ENCODE measurements around the gene MMP28.
A peak's percentile ranks its signal among the peaks of the same experiment; 100 is the strongest.

Gene MMP28

DNA sequence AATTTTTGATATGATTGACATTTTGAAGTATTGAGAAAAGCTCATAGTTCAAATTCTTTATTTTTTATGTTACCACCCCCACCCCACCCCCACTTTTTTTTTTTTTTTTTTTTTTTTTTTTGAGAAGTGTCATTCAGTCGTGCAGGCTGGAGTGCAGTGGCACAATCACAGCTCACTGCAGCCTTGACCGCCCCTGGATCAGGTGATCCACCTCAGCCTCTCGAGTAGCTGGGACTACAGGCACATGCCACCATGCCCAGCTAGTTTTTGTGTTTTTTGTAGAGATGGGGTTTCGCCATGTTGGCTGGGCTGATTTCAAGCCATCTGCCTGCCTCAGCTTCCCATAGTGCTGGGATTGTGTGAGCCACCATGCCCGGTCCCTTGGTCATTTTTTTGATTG is 21.3 kb upstream of the MMP28 start:
- TF ChIP-seq ZNF384 (IDR thresholded peaks at IDR 0.05) (0 out of 2 replicates have a peak, but pooled peaks have one; percentile 10), FOXM1 (IDR thresholded peaks at IDR 0.05; ENCODE audit: borderline replicate concordance) (no peak)
- CTCF ChIA-PET, result interaction anchor here (0.6 to 2.5 kb wide), 2 partner anchors 53 to 60 kb away, joined by 4 to 15 read pairs; no protein-coding TSS in a partner anchor
- POLR2A ChIA-PET, result interaction anchor here (1.4 to 4.8 kb wide), 5 partner anchors 8 to 238 kb away, joined by 3 to 36 read pairs (median 4); partner anchors contain the start of genes PEX12 and TAF15
- DNase-seq (ENCODE audit: extremely low spot score), result no peak

DNA sequence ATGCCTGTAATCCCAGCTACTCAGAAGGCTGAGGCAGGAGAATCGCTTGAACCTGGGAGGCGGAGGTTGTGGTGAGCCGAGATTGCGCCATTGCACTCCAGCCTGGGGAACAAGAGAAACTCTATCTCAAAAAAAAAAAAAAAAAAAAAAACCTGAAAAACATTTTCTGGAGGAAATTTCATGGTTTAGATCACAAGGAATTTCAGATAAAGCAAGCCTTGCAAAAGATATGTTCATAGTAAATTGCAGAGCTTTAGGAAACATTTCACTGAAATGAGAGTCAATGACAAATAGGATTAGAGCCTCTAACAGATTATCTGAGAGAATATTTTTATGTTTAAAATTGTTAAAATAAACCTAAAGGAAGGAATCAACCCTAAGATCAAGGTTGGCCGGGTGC is 17.0 kb upstream of the MMP28 start:
- POLR2A ChIA-PET, result interaction anchor here (0.7 kb wide), 1 partner anchor 232 kb away, joined by 3 read pairs; no protein-coding TSS in a partner anchor
- DNase-seq (ENCODE audit: extremely low spot score), result no peak
- CTCF ChIA-PET, result interaction anchor here (2.5 kb wide), 1 partner anchor 49 kb away, joined by 12 read pairs; no protein-coding TSS in a partner anchor
- TF ChIP-seq FOXK2 (IDR thresholded peaks at IDR 0.05), result no peak
- no peak for TF ChIP-seq L3MBTL2 (conservative IDR thresholded peaks at IDR 0.05)
- TF ChIP-seq BHLHE40 (IDR thresholded peaks at IDR 0.05; ENCODE audit: borderline replicate concordance), result no peak
- TF ChIP-seq NFRKB (IDR thresholded peaks at IDR 0.05), result no peak
- no peak for TF ChIP-seq ARNT (IDR thresholded peaks at IDR 0.05)
- no peak for TF ChIP-seq FOXA1 (IDR thresholded peaks at IDR 0.05)
- TF ChIP-seq, protein P1, sequence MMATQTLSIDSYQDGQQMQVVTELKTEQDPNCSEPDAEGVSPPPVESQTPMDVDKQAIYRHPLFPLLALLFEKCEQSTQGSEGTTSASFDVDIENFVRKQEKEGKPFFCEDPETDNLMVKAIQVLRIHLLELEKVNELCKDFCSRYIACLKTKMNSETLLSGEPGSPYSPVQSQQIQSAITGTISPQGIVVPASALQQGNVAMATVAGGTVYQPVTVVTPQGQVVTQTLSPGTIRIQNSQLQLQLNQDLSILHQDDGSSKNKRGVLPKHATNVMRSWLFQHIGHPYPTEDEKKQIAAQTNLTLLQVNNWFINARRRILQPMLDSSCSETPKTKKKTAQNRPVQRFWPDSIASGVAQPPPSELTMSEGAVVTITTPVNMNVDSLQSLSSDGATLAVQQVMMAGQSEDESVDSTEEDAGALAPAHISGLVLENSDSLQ (IDR thresholded peaks at IDR 0.05), result no peak
- TF ChIP-seq HDGF (IDR thresholded peaks at IDR 0.05; ENCODE audit: borderline replicate concordance), result no peak
- TF ChIP-seq SUZ12 (IDR thresholded peaks at IDR 0.05), result no peak
- TF ChIP-seq CTBP1 (IDR thresholded peaks at IDR 0.05; ENCODE audit: borderline replicate concordance), result no peak
- no peak for TF ChIP-seq ZNF384 (IDR thresholded peaks at IDR 0.05)
- no peak for TF ChIP-seq LEF1 (IDR thresholded peaks at IDR 0.05; ENCODE audit: borderline replicate concordance)
- TF ChIP-seq SP1 (IDR thresholded peaks at IDR 0.05), result no peak

DNA sequence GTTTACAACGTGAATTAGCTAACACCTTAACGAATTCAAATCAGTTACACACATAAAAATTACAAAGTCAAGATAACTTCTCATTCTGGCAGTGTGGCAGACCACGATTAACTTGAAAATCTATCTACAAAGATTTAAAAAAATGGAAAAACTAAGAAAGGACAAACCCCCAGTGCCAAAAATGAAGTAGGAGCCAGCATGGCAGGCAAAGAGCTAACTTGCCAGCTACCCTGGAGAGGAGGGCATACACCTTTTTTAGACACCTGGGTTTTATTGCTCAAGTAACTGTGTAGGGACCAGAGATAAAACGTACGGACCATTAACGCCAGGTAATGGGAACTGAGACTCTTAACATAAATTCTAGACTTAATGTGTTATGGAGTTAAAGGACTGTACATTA is 16.3 kb upstream of the MMP28 start:
- CTCF ChIA-PET, result interaction anchor here (1.9 to 2.5 kb wide), 2 partner anchors 48 kb away, joined by 9 to 12 read pairs; no protein-coding TSS in a partner anchor
- DNase-seq (ENCODE audit: extremely low spot score), result no peak
- POLR2A ChIA-PET, result interaction anchor here (0.7 to 4.7 kb wide), 4 partner anchors 37 to 647 kb away, joined by 3 to 104 read pairs (median 3); no protein-coding TSS in a partner anchor
- TF ChIP-seq ELF4 (IDR thresholded peaks at IDR 0.05) (no peak), CTBP1 (IDR thresholded peaks at IDR 0.05; ENCODE audit: borderline replicate concordance) (no peak), NFRKB (IDR thresholded peaks at IDR 0.05) (no peak), TARDBP (IDR thresholded peaks at IDR 0.05) (no peak), L3MBTL2 (conservative IDR thresholded peaks at IDR 0.05) (no peak)
- TF ChIP-seq, protein P1 (IDR thresholded peaks at IDR 0.05), result no peak

DNA sequence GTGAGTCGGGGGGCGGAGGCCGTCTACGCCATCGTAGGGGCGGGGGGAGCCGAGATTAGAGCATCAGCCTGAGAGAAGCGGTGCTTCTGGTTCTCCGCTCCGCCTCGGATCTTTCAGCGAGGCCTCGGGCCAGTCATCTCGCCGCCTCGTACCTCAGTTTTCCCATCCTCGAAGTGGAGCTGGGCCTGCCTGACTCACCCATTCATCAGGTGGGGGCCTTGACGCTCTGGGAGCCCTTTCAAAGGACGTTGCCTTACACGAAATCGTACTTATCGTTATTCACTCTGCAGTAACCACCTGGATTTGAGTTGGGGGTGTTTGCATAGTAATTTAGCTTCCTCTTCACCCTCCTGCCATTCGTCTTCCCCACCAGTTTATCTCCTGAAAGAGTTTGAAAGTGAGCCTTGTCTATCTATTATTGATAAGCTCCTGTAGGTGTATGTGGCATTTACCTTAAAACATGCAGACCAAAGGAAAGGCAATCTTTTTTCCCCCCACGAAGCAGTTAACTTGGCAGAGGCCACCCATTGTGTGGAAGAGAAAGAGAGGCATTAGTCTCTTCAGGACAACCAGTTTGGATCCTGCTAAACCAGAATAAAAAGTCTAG is 14.5 kb upstream of the MMP28 start:
- no peak for DNase-seq (ENCODE audit: extremely low spot score)
- TF ChIP-seq HDGF (IDR thresholded peaks at IDR 0.05; ENCODE audit: borderline replicate concordance), result no peak
- no peak for TF ChIP-seq TARDBP (IDR thresholded peaks at IDR 0.05)
- no peak for TF ChIP-seq LEF1 (IDR thresholded peaks at IDR 0.05; ENCODE audit: borderline replicate concordance)
- TF ChIP-seq FOXM1 (IDR thresholded peaks at IDR 0.05; ENCODE audit: borderline replicate concordance), result no peak
- no peak for TF ChIP-seq CTBP1 (IDR thresholded peaks at IDR 0.05; ENCODE audit: borderline replicate concordance)
- TF ChIP-seq FOXA1 (IDR thresholded peaks at IDR 0.05), result no peak
- TF ChIP-seq SUZ12 (IDR thresholded peaks at IDR 0.05), result no peak
- TF ChIP-seq ELF4 (IDR thresholded peaks at IDR 0.05), result no peak
- TF ChIP-seq BHLHE40 (IDR thresholded peaks at IDR 0.05; ENCODE audit: borderline replicate concordance), result no peak
- ChIA-PET CTCF (interaction anchor here (1.9 kb wide), 1 partner anchor 46 kb away, joined by 9 read pairs; no protein-coding TSS in a partner anchor), POLR2A (interaction anchor here (0.7 to 5.0 kb wide), 10 partner anchors 10 to 1583 kb away, joined by 3 to 109 read pairs (median 6); partner anchors contain the start of genes C17orf50, MMP28 and PEX12)

DNA sequence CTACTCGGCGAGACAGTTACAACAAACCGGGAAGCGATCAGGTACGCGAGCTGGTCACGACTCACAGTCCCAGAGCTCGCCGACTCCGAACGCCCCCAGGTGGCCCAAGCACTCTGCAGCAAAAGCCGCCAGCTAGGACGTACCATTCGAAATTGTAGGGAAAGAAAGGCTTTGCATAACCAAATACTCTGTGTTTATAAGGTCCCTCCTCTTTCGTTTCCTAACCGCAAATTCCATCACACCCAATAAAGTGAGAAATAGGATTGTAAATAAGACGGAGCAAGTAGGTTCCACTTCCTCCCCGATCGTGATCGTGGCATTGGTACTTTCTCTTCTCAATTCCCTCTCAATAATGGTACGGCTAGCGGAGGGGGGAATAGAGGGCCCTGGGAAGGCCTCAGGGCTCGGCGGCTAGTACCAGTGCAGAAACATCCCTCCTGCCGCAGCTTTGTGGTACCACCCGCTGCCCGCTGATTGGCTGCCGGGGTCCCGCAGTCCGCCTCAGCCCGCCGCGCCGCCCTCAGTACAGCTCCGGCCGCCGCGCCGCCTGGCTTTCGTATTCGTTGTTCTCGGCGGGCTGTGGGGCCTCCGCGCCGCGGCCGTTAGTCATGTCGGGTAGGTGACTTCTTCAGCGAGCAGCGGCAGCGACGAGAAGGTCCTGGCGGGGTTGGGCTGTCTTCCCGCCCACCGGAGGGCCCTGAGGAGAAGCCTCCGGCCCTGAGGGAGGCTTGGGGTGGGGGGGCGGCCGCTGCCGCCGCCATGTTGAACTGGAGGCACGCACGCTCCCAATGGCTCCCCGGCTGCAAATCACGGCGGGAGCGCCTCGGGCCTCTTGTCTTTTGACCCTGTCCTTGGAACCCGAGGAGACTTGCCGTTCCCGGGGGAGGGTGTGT is 13.8 kb upstream of the MMP28 start, which contains the start of gene TAF15:
TAF15 (plus strand) TSS at position 523 of the 893 bp plus-strand sequence; CDS start at position 609, 86 bp downstream.
- POLR2A ChIA-PET, result interaction anchor here (0.6 to 5.0 kb wide), 43 partner anchors 10 to 701 kb away, joined by 3 to 109 read pairs (median 4); partner anchors contain the start of genes C17orf50, GAS2L2, MMP28 and PEX12

More for the DNA sequence above, 13.8 kb upstream of the MMP28 start, which contains the start of gene TAF15:
- CTCF ChIA-PET, result interaction anchor here (0.6 to 3.0 kb wide), 6 partner anchors 13 to 893 kb away, joined by 3 to 54 read pairs (median 4); no protein-coding TSS in a partner anchor
- DNase-seq (ENCODE audit: extremely low spot score), result peak; percentile 88
- TF ChIP-seq BHLHE40 (IDR thresholded peaks at IDR 0.05; ENCODE audit: borderline replicate concordance), result peak; percentile 87
- TF ChIP-seq FOXM1 (IDR thresholded peaks at IDR 0.05; ENCODE audit: borderline replicate concordance), result peak; percentile 66; the same call in 1 of the 2 replicates
- TF ChIP-seq SUZ12 (IDR thresholded peaks at IDR 0.05), result no peak
- peak; percentile 68 for TF ChIP-seq L3MBTL2 (conservative IDR thresholded peaks at IDR 0.05)
- no peak for TF ChIP-seq ARNT (IDR thresholded peaks at IDR 0.05)
- 0 out of 2 replicates have a peak, but pooled peaks have one; percentile 34 for TF ChIP-seq NFRKB (IDR thresholded peaks at IDR 0.05)
- no peak for TF ChIP-seq SP1 (IDR thresholded peaks at IDR 0.05)
- TF ChIP-seq LEF1 (IDR thresholded peaks at IDR 0.05; ENCODE audit: borderline replicate concordance), result no peak
- TF ChIP-seq ELF4 (IDR thresholded peaks at IDR 0.05), result peak; percentile 82
